HepG2 (cell line): Measurements from ENCODE around the gene COQ10B. TPM values are rescaled to one million over a fixed set of nuclear protein-coding genes. Genes with fewer than 3 reads are reported as not detected.

ENCODE experiments used
- CERS6 ChIP-seq: sonication (generic); formaldehyde crosslinking; IDR thresholded peaks from 2 replicates; pipeline ENCODE4 v1.5.0; 2020; ENCODE audit warnings: missing genetic modification reagents
- CREB1 ChIP-seq, 2 experiments: fragments of 450-650 bp in 1 of 2; IDR thresholded peaks; 2 replicates each; pipeline ENCODE4 v1.6.1; 2016 to 2017; ENCODE audit warnings: control low read depth in 1 of 2, mild to moderate bottlenecking in 1 of 2, missing compliant biosample characterization in 1 of 2, missing genetic modification characterization in 1 of 2
- DNMT3B ChIP-seq: conservative IDR thresholded peaks from 2 replicates; pipeline ENCODE4 v1.6.1; 2016; ENCODE audit warnings: missing biosample characterization, control low read depth
- FOXA3 ChIP-seq: IDR thresholded peaks from 2 replicates; pipeline ENCODE4 v1.6.1; 2016; ENCODE audit warnings: missing genetic modification reagents, missing compliant biosample characterization
- GTF2F1 ChIP-seq: fragments of 150-350 bp; IDR thresholded peaks from 2 replicates; pipeline ENCODE4 v1.6.1; 2014; ENCODE audit warnings: low read length
- JARID2 ChIP-seq: sonication (generic); formaldehyde crosslinking; IDR thresholded peaks from 2 replicates; pipeline ENCODE4 v1.8.1; 2023; ENCODE audit warnings: missing genetic modification reagents, inconsistent platforms; ENCODE audit not compliant: insufficient replicate concordance
- MIER3 ChIP-seq: IDR thresholded peaks from 2 replicates; pipeline ENCODE4 v1.6.1; 2016; ENCODE audit warnings: missing compliant biosample characterization, borderline replicate concordance
- NCOR1 ChIP-seq: fragments of 200-600 bp; sonication (generic); IDR thresholded peaks from 2 replicates; pipeline ENCODE4 v1.7.0; 2017; ENCODE audit warnings: antibody characterized with exemption, low read length, borderline replicate concordance
- NFE2L1 ChIP-seq: sonication (generic); formaldehyde crosslinking; IDR thresholded peaks from 2 replicates; pipeline ENCODE4 v1.4.0; 2020; ENCODE audit warnings: missing genetic modification reagents, mild to moderate bottlenecking, borderline replicate concordance
- PRDM15 ChIP-seq: sonication (generic); formaldehyde crosslinking; IDR thresholded peaks from 2 replicates; pipeline ENCODE4 v1.4.0; 2020; ENCODE audit warnings: missing genetic modification reagents
- PRDM4 ChIP-seq: sonication (generic); formaldehyde crosslinking; IDR thresholded peaks from 2 replicates; pipeline ENCODE4 v1.9.0; 2021; ENCODE audit warnings: missing genetic modification reagents, borderline replicate concordance
- PTBP1 ChIP-seq: fragments of 200-400 bp; formaldehyde crosslinking; IDR thresholded peaks from 2 replicates; pipeline ENCODE4 v1.6.1; 2018; ENCODE audit warnings: low read length, low read depth; ENCODE audit not compliant: poor library complexity, severe bottlenecking
- RAD51 ChIP-seq: fragments of 450-650 bp; IDR thresholded peaks from 2 replicates; pipeline ENCODE4 v1.6.1; 2016; ENCODE audit warnings: borderline replicate concordance
- RARA ChIP-seq: IDR thresholded peaks from 2 replicates; pipeline ENCODE4 v1.6.1; 2016; ENCODE audit warnings: missing genetic modification reagents, missing compliant biosample characterization
- SMYD3 ChIP-seq: sonication (generic); formaldehyde crosslinking; IDR thresholded peaks from 2 replicates; pipeline ENCODE4 v1.8.1; 2023; ENCODE audit warnings: mild to moderate bottlenecking, missing genetic modification reagents
- SOX5 ChIP-seq: IDR thresholded peaks from 2 replicates; pipeline ENCODE4 v1.6.1; 2016; ENCODE audit warnings: borderline replicate concordance
- TEAD3 ChIP-seq: optimal IDR thresholded peaks from 2 replicates; pipeline ENCODE3; 2016; ENCODE audit warnings: borderline replicate concordance
- ZC3H13 ChIP-seq: sonication (generic); formaldehyde crosslinking; IDR thresholded peaks from 2 replicates; pipeline ENCODE4 v1.8.1; 2023; ENCODE audit warnings: mild to moderate bottlenecking, missing genetic modification reagents, moderate library complexity
- ZNF3 ChIP-seq: IDR thresholded peaks from 2 replicates; pipeline ENCODE4 v1.7.0; 2017; ENCODE audit warnings: inconsistent platforms
- ZNF616 ChIP-seq: sonication (generic); formaldehyde crosslinking; IDR thresholded peaks from 2 replicates; pipeline ENCODE4 v1.5.0; 2020; ENCODE audit warnings: low read depth, mild to moderate bottlenecking, missing genetic modification reagents
- ZNF644 ChIP-seq: IDR thresholded peaks from 2 replicates; pipeline ENCODE4 v1.6.1; 2016; ENCODE audit warnings: low read depth
- ZUFSP ChIP-seq: sonication (generic); formaldehyde crosslinking; IDR thresholded peaks from 2 replicates; pipeline ENCODE4 v1.9.0; 2021; ENCODE audit warnings: missing genetic modification reagents, mild to moderate bottlenecking, borderline replicate concordance
- polyA plus RNA-seq, 8 experiments: library from polyadenylated mRNA; depleted of rRNA in 3 of 8; stranded (reverse) in 7 of 8; unstranded in 1 of 8; fragments of >200 nt; fragmentation: Illumina TruSeq in 4 of 8; extraction: Trizol in 4 of 8; gene quantifications; 2 replicates each; pipeline versions ENCODE4 v1.2.1 to v1.2.3, GENCODE V29; 2011 to 2016; ENCODE audit warnings: low read depth in 4 of 8, missing spikeins in 1 of 8, mixed read lengths in 1 of 8; ENCODE audit not compliant: insufficient read depth in 1 of 8
- total RNA-seq, 5 experiments: library from RNA; depleted of rRNA; stranded (reverse); fragments of >200 nt; fragmentation: Illumina TruSeq; extraction: Trizol; gene quantifications; 2 replicates each; pipeline ENCODE4 v1.2.3, GENCODE V29; 2016; ENCODE audit warnings: low read depth in 1 of 5

The COQ10B gene
- total and polyA plus RNA-seq, 2 of the 13 experiments (the other 11 are each of a cell fraction or from before 2014, with no cell fraction given): 4.6 to 34.9 TPM

GRCh38 chr2:197435598-197436420, 17.5 kb upstream of the COQ10B start (continued):
- TF ChIP-seq RARA (CRISPR knock-in tag): peak; percentile 29; the same call in 1 of the 2 replicates
- no peak for TF ChIP-seq SMYD3 (CRISPR knock-in tag)
- no peak for TF ChIP-seq SOX5 (CRISPR knock-in tag)
- TF ChIP-seq ZNF3: no peak
- no peak for TF ChIP-seq CERS6 (CRISPR knock-in tag)
- no peak for TF ChIP-seq GTF2F1
- no peak for TF ChIP-seq MIER3 (CRISPR knock-in tag)
- no peak for TF ChIP-seq PRDM4 (CRISPR knock-in tag)
- TF ChIP-seq DNMT3B: no peak
- TF ChIP-seq ZNF644 (CRISPR knock-in tag): peak; percentile 52; the same call in 1 of the 2 replicates
- TF ChIP-seq ZNF616 (CRISPR knock-in tag): no peak
- no peak for TF ChIP-seq NFE2L1 (CRISPR knock-in tag)
- peak; percentile 67 for TF ChIP-seq ZC3H13 (CRISPR knock-in tag)
- TF ChIP-seq RAD51: no peak
- TF ChIP-seq FOXA3 (CRISPR knock-in tag): no peak; the same call in 1 of the 2 replicates
- peak; percentile 74 for TF ChIP-seq TEAD3 (CRISPR knock-in tag)
- TF ChIP-seq CREB1 (IDR thresholded peaks at IDR 0.05): no peak
- peak; percentile 45; the same call in 1 of the 2 replicates for TF ChIP-seq CREB1 (CRISPR knock-in tag; IDR thresholded peaks at IDR 0.05)
- TF ChIP-seq ZUFSP: no peak
- no peak for TF ChIP-seq JARID2 (CRISPR knock-in tag)
- no peak for TF ChIP-seq PRDM15 (CRISPR knock-in tag)
- TF ChIP-seq PTBP1: no peak
- TF ChIP-seq NCOR1: no peak
